PC-9 (cell line): Measurements from ENCODE around the gene CXCR6.

Experiments
- CTCF ChIP-seq: fragments of 200-600 bp; sonication (generic); conservative IDR thresholded peaks from 2 replicates; pipeline ENCODE4 v1.6.1; 2017; ENCODE audit warnings: mixed run types, antibody characterized with exemption, mild to moderate bottlenecking, moderate library complexity
- EZH2 ChIP-seq: fragments of 200-600 bp; sonication (generic); IDR thresholded peaks from 2 replicates; pipeline ENCODE4 v1.8.0; 2017; ENCODE audit warnings: antibody characterized with exemption, low read depth

GRCh38 chr3:45932112-45932511, 11.2 kb upstream of the CXCR6 start:
- TF ChIP-seq CTCF = no peak
- no peak for TF ChIP-seq EZH2
